GM12892 (cell line): Measurements from ENCODE around the gene SERP2.

Source experiments
- POLR2A ChIP-seq: IDR thresholded peaks from 2 replicates; pipeline ENCODE4 v1.6.1; 2011; ENCODE audit warnings: low read depth, low read length, control low read depth
- POLR2AphosphoS5 ChIP-seq: IDR thresholded peaks from 2 replicates; pipeline ENCODE4 v1.6.1; 2011; ENCODE audit warnings: low read depth, low read length, control low read depth
- TAF1 ChIP-seq: IDR thresholded peaks from 2 replicates; pipeline ENCODE4 v1.6.1; 2011; ENCODE audit warnings: low read depth, mild to moderate bottlenecking, control low read depth, low read length, borderline replicate concordance

DNA sequence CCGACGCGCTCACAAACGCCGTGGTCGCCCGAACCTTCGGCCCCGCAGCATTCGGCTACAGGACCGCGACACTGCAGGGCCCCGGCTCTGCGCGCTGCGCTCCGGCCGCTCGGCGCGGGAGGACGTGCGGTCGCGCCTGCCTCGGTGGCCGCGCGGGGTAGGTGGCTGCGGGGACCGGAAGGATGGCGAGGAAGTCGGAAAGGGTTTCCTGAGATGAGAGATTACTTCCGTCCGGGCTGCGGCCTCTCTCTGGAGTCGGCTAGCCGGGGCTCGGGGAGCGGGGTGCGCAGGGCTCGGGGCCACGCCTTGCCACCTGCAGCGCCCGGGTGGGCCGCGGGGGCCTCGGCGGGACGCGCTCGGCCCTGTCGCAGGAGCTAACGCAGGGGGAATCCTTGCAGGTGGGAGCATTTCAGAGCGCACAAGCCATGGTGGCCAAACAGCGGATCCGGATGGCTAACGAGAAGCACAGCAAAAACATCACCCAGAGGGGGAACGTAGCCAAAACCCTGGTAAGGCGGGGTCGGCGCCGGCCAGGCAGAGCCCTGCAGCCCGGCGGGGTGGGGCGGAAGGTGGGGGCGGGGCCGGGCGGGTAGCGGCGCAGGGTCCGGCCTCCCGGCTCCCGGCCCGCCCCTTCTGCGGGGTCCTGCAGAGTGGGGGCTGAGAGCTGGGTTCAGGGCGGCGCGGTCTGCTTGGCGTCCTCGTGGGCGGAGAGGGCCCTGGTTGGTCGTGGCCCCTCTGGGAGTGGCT lies at the start of gene SERP2:
- TF ChIP-seq POLR2A (no peak), POLR2AphosphoS5 (no peak), TAF1 (no peak)
